ENCODE data around the gene ENTPD2.

ENTPD2 gene

GRCh38 chr9:137067860-137068538 is 14.1 kb upstream of the ENTPD2 start:
- H3K27me3 Mint-ChIP-seq (ENCODE audit: low read depth, poor library complexity): peaks cover 15% of the 10 kb centered on the region

GRCh38 chr9:137066096-137066861 is 12.4 kb upstream of the ENTPD2 start:
- Mint-ChIP-seq H3K27me3 (ENCODE audit: low read depth, poor library complexity) (peaks cover 21% of the 10 kb centered on the region), H3K36me3 (ENCODE audit: low read depth) (no peaks in the 10 kb centered on the region), H3K4me1 (peaks cover 10% of the 10 kb centered on the region), H3K4me3 (no peak overlapping the region), H3K9me3 (no peaks in the 10 kb centered on the region), H3K27ac (no peak overlapping the region)
- peak; percentile 1 for DNase-seq
- TF ChIP-seq CTCF (IDR thresholded peaks at IDR 0.05): no peak

More at GRCh38 chr9:137067860-137068538, 14.1 kb upstream of the ENTPD2 start:
- Mint-ChIP-seq H3K4me1 (peaks cover 14% of the 10 kb centered on the region), H3K4me3 (peak overlapping the region; percentile 68), H3K36me3 (ENCODE audit: low read depth) (no peaks in the 10 kb centered on the region), H3K9me3 (no peaks in the 10 kb centered on the region), H3K27ac (no peak overlapping the region)
- DNase-seq: peak; percentile 82
- peak; percentile 69 for TF ChIP-seq CTCF (IDR thresholded peaks at IDR 0.05)

- Mint-ChIP-seq H3K4me3 (no peak overlapping the region), H3K27ac (no peak overlapping the region), H3K9me3 (no peaks in the 10 kb centered on the region), H3K36me3 (ENCODE audit: low read depth) (no peaks in the 10 kb centered on the region), H3K4me1 (peaks cover 4% of the 10 kb centered on the region), H3K27me3 (ENCODE audit: low read depth, poor library complexity) (peaks cover 30% of the 10 kb centered on the region)
- no peak for TF ChIP-seq CTCF (IDR thresholded peaks at IDR 0.05)
- DNase-seq: peak; percentile 5
Measured at GRCh38 chr9:137065336-137065967, 11.6 kb upstream of the ENTPD2 start.

GRCh38 chr9:137064880-137065164 is 11.0 kb upstream of the ENTPD2 start:
- peaks cover 4% of the 10 kb centered on the region for H3K4me1 Mint-ChIP-seq
- H3K4me3 Mint-ChIP-seq: no peak overlapping the region
- no peak for DNase-seq
- TF ChIP-seq CTCF (IDR thresholded peaks at IDR 0.05): no peak
- H3K36me3 Mint-ChIP-seq (ENCODE audit: low read depth): no peaks in the 10 kb centered on the region
- peaks cover 34% of the 10 kb centered on the region for H3K27me3 Mint-ChIP-seq (ENCODE audit: low read depth, poor library complexity)
- no peak overlapping the region for H3K27ac Mint-ChIP-seq
- no peaks in the 10 kb centered on the region for H3K9me3 Mint-ChIP-seq

- peak; percentile 96 for TF ChIP-seq CTCF (IDR thresholded peaks at IDR 0.05)
- H3K4me1 Mint-ChIP-seq: peaks cover 4% of the 10 kb centered on the region
Measured at GRCh38 chr9:137064027-137064879, 10.4 kb upstream of the ENTPD2 start.

More at GRCh38 chr9:137064027-137064879, 10.4 kb upstream of the ENTPD2 start:
- Mint-ChIP-seq H3K27me3 (ENCODE audit: low read depth, poor library complexity) (peaks cover 37% of the 10 kb centered on the region), H3K27ac (no peak overlapping the region), H3K36me3 (ENCODE audit: low read depth) (no peaks in the 10 kb centered on the region), H3K9me3 (no peaks in the 10 kb centered on the region), H3K4me3 (no peak overlapping the region)
- DNase-seq: peak; percentile 86
